Stimulated activated CD8-positive, alpha-beta memory T cell treated with anti-CD3 and anti-CD28 coated beads, Interleukin-4, amount 100 ng/mL, for 24 hours (primary cell): Measurements from ENCODE around the gene OR4Q2.
"Not testable (repeated sequence)": the region's sequence is repeated elsewhere in the genome, so short reads cannot be mapped to it uniquely, and the experiment has no call there.

Source experiments
- DNase-seq: peaks from one replicate; pipeline ENCODE4 v3.0.0-alpha.2; 2020; ENCODE audit warnings: low read depth

Gene OR4Q2

DNA sequence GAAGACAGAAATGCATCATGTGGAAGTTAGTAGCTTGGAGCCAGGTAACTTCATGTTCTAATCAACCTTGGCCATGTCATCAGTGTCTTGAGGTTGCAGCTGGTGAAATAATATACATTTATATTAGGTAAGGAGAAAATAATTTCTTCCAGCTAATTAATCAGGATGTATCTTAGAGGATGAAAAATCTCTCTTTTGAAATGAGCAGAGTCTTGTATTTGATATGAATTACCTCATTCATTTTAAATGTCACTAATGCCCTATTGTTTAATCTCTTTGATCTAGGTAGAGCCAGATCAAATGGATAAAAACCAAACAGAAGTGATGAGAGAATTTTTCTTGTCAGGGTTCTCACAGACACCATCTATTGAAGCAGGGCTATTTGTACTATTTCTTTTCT, at the start of gene OR4Q2:
TSS of gene OR4Q2 (plus strand) at position 301 of the 400 bp plus-strand sequence.
- no peak for DNase-seq

DNA sequence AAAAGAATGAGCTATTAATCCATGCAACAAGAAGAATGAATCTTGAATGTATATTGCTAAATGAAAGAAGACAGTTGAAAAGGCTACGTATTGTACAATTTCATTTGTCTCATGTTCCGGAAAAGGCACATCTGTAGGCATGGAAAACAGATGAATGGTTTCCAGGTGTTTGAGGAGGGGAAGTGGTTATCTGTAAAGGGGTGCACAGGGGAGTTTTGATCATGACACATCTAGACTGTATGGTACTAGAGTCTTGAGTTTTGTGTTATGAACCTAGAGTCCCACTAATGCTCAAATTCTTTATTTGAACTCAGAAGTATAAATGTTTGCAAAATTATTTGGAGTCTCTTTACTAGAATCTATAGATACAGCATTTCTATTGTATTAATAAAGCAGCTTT, 32.2 kb upstream of the OR4Q2 start:
- not testable (repeated sequence) for DNase-seq

DNA sequence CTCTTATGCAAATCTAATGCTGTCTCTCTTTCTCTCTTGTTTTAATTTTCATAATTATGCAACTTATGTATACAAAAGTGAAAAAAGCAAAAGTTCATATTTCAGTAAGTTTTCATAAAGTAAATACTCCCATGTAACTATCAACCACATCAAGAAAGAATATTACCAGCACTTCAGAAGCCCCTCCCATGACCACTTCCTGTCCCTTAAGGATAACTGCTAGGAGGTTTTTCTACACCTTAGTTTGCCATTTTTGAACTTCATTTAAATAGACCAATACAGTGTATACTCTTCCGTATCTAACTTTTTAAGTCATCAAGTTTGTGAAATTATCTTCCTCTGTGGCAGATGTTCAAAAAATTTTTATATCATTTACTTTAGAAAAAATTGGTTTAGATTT, 27.1 kb upstream of the OR4Q2 start:
- DNase-seq = no peak

DNA sequence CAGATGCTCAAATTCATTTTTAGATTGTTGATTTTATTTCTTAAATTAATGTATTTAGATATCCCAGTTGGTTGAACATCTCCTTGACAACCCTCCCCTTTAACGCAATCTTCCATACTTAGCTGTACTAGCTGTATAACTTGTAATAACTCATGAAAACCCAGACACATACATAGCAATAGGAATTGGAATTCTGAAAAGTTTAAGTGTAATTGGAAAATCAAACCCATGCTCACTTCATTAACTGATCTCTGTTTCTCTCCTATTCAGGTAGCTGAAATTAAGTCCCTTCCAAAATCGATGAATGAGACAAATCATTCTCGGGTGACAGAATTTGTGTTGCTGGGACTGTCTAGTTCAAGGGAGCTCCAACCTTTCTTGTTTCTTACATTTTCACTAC, 26.7 kb upstream of the OR4Q2 start, which contains the start of gene OR4K15:
TSS of gene OR4K15 (plus strand) at position 301 of the 400 bp plus-strand sequence. CDS start at position 301, 0 bp downstream.
- no peak for DNase-seq

DNA sequence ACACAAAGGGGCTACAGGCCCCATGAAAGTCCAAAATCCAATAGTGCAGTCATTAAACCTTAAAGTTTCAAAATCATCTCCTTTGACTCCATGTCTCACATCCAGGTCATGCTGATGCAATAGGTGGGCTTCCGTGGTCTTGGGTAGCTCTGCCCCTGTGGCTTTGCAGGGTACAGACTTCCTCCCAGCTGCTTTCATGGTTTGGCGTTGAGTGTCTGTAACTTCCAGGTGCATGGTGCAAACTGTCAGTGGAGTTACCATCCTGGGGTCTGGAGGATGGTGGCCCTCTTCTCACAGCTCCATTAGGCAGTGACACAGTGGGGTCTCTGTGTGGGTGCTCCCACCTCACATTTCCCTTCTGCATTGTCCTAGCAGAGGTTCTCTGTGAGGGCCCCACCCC, 8.5 kb upstream of the OR4Q2 start:
- DNase-seq = no peak

DNA sequence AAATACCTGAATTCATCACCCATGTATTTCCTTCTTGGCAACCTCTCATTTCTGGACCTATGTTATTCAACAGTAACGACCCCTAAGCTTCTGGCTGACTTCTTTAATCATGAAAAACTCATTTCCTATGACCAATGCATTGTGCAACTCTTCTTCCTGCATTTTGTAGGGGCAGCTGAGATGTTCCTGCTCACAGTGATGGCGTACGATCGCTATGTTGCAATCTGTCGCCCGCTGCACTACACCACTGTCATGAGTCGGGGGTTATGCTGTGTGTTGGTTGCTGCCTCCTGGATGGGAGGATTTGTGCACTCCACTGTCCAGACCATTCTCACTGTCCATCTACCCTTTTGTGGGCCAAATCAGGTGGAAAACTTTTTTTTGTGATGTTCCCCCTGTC, 356 bp downstream of the OR4Q2 start:
- DNase-seq = no peak

DNA sequence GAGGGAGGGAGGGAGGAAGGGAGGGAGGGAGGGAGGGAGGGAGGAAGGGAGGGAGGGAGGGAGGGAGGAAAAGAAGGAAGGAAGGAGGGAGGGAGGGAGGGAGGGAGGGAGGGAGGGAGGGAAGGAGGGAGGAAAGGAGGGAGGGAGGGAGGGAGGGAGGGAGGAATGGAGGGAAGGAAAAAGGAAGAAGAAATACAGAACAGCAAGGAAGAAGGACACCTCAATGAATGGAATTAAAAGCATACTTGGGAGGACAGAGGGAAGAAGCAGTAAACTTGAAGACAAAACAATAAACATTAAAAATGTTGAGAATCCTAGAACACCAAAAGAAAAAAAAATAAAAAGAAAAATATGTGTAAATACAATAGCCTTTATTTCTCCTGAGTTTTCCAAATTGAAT, 6.2 kb downstream of the OR4Q2 start:
- no peak for DNase-seq

DNA sequence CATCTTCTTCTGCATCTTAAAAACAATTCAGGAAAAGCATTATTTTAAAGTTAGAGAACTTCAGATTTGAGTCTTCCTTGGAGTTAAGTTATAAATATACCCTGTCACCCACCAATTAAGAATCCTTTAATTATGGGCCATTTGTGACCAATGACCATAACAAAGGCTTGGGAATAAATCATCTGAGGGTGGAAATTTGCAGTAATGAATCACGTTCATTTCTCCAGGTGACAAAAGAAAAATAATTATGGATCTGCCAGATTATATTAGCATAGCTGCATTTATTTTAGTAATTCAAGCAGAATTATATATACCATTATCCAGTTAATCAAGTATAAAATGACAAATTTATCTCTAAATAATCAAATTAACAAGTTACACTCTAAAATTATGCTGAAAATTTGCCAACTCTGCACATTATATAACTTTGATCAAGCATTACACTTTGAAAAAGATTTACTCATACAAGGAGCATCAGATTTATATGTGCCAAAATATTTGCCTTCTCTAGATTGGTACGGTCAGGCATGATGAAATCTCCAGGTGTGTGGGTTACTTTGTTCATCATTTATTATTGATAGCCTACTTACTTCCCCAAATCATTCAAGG, 17.4 kb downstream of the OR4Q2 start, which contains the start of gene OR4K14:
TSS of gene OR4K14 (minus strand) at position 51 of the 609 bp plus-strand sequence. CDS start 4,114 bp downstream, outside the sequence.
- DNase-seq = no peak

DNA sequence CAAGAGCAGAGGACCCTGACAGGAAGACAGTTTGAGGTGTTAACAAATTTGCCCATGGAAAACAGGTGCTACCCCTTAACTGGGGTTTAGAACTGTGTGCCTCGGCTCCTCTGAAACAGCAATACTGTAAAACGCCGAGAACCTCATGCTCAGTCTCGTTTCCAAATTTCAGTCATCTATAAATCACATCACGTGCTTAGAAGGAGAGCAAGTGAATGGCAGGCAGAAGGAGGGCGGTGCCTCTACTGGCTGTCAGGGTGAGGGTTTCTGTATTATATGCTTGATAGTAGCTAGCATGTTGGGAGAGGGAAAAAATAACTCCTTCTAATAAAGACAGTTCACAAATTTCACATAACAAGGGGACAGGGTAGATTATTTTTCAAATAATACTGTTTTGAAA, 29.1 kb downstream of the OR4Q2 start:
- no peak for DNase-seq

DNA sequence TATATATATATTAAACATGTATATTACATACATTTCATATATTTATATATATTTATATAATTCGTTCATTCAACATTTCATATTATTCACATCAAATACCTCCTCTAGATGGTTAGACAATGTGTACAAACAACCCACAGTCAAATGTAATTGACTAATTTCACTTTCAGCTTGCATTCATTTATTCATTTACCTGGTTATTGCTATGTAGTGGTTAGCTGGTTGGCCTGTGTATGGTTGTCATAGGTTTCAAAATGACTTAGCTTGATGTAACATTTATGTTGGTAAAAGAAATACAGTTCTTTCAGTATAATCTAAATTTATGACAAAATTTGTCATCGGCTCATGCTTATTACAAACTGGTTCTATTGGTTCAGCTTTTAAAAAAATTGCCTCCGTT, 33.5 kb downstream of the OR4Q2 start:
- DNase-seq = no peak

DNA sequence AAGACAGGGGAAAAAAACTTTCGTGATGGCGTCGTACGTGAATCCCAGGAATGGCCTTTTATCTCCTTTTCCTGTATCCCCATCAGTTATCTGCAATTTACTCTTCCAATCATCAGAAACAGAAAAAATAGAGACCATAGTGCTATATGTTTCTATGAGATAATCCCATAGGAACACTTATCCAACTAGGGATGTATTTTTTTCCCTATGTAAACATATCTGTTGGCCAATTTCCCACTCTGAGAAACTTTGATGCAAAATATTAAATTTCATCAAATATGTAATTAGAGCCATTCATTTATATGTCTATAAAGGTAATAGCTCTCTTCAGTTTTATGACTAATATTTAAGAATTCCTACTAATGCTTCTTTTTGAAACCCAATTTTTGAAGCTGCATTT, 34.0 kb downstream of the OR4Q2 start, which contains the start of gene OR4K13:
TSS of gene OR4K13 (minus strand) at position 101 of the 400 bp plus-strand sequence. CDS start 1,280 bp downstream, outside the sequence.
- no peak for DNase-seq

DNA sequence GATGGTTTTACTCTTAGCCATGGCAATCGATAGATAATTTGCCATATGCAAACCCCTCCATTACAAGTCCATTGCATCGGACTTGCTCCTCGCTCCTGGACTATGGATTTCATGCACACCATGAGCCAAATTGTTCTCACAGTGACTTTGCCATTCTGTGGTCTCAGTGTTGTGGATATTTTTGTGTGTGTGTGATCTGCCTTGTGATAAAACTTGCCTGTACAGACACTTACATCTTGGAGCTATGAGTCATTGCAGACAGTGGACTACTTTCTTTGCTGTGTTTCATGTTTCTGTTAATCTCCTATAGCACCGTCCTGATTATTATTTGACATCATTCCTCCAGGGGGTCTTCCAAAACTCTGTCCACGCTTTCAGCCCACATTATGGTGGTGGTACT, 42.3 kb downstream of the OR4Q2 start:
- no peak for DNase-seq

DNA sequence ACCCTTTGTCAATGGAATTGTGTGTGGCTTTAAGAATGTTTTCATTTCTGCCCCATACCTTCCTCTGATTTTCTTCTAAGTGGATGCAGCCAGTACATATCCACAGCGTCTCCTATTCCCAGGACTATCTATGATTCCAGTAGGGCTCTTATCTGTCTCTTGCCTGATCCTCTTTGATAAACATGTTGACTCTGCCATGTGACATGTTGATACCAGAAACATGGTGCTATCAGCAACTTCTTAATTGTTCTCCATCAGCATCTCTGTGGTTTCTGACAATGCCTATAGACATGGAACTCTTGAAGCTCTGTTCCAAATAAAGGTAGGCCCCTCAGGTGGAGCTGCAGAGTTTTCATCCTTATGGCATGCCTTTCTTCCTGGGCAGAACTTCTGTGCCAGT, 46.2 kb downstream of the OR4Q2 start:
- no peak for DNase-seq
